Ishikawa (cell line): Measurements from ENCODE around the gene PRSS48.

Experiments
- CEBPB ChIP-seq: IDR thresholded peaks from 2 replicates; pipeline ENCODE4 v1.6.1; 2012
- CREB1 ChIP-seq: IDR thresholded peaks from 2 replicates; pipeline ENCODE4 v1.6.1; 2012; ENCODE audit warnings: low read depth
- EGR1 ChIP-seq: IDR thresholded peaks from 2 replicates; pipeline ENCODE4 v1.6.1; 2012
- EP300 ChIP-seq: IDR thresholded peaks from 2 replicates; pipeline ENCODE4 v1.6.1; 2012; ENCODE audit warnings: borderline replicate concordance
- FOXM1 ChIP-seq: IDR thresholded peaks from 2 replicates; pipeline ENCODE4 v1.6.1; 2012; ENCODE audit warnings: low read depth, borderline replicate concordance
- NFIC ChIP-seq: IDR thresholded peaks from 2 replicates; pipeline ENCODE4 v1.6.1; 2012
- RAD21 ChIP-seq: IDR thresholded peaks from 2 replicates; pipeline ENCODE4 v1.6.1; 2012; ENCODE audit warnings: low read depth
- REST ChIP-seq: IDR thresholded peaks from 2 replicates; pipeline ENCODE4 v1.6.1; 2012; ENCODE audit warnings: low read depth, mild to moderate bottlenecking
- TAF1 ChIP-seq: IDR thresholded peaks from 2 replicates; pipeline ENCODE4 v1.6.1; 2012; ENCODE audit warnings: low read depth, mild to moderate bottlenecking
- TCF12 ChIP-seq: IDR thresholded peaks from 2 replicates; pipeline ENCODE4 v1.6.1; 2012; ENCODE audit warnings: low read depth
- TEAD4 ChIP-seq: IDR thresholded peaks from 2 replicates; pipeline ENCODE4 v1.6.1; 2012
- USF1 ChIP-seq: IDR thresholded peaks from 2 replicates; pipeline ENCODE4 v1.6.1; 2012
- YY1 ChIP-seq: IDR thresholded peaks from 2 replicates; pipeline ENCODE4 v1.6.1; 2012; ENCODE audit warnings: low read depth
- ZBTB7A ChIP-seq: IDR thresholded peaks from 2 replicates; pipeline ENCODE4 v1.6.1; 2012; ENCODE audit warnings: low read depth
- TF ChIP-seq, protein P1 (sequence below): IDR thresholded peaks from 2 replicates; pipeline ENCODE4 v1.6.1; 2012

PRSS48 gene

GRCh38 chr4:151284534-151285245 is 7.7 kb downstream of the PRSS48 start:
- TF ChIP-seq, protein P1, sequence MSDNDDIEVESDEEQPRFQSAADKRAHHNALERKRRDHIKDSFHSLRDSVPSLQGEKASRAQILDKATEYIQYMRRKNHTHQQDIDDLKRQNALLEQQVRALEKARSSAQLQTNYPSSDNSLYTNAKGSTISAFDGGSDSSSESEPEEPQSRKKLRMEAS: no peak
- TF ChIP-seq TAF1 (no peak), YY1 (no peak), EP300 (no peak), ZBTB7A (no peak), REST (no peak), TCF12 (no peak), FOXM1 (no peak), RAD21 (no peak), TEAD4 (no peak), CREB1 (no peak), NFIC (no peak), CEBPB (no peak), EGR1 (no peak), USF1 (no peak)

GRCh38 chr4:151287409-151287808 is 10.4 kb downstream of the PRSS48 start:
- no peak for TF ChIP-seq RAD21
- TF ChIP-seq FOXM1: no peak
- TF ChIP-seq, protein P1: no peak
- no peak for TF ChIP-seq YY1
- TF ChIP-seq EGR1: no peak
- TF ChIP-seq CEBPB: no peak
- no peak for TF ChIP-seq CREB1
- TF ChIP-seq TEAD4: no peak
- no peak for TF ChIP-seq EP300
- no peak for TF ChIP-seq NFIC
- TF ChIP-seq USF1: no peak
- TF ChIP-seq TAF1: no peak

- TF ChIP-seq YY1 (no peak), TCF12 (no peak), REST (no peak), TAF1 (no peak), EGR1 (no peak), USF1 (no peak), CREB1 (no peak)
- TF ChIP-seq, protein P1: no peak
These were observed 14.5 kb downstream of the PRSS48 start for GRCh38 chr4:151291485-151291884.

- TF ChIP-seq FOXM1 (no peak), RAD21 (no peak), YY1 (no peak), NFIC (no peak), USF1 (no peak), EP300 (no peak), TCF12 (no peak), TEAD4 (no peak), REST (no peak), EGR1 (no peak)
These were observed 15.1 kb downstream of the PRSS48 start for GRCh38 chr4:151292038-151292437.
